Epithelial cell of esophagus (primary cell): ENCODE measurements around the gene CPNE7.

Source experiments
- DNase-seq: peaks from one replicate; pipeline ENCODE4 v3.0.0; 2010; ENCODE audit warnings: low read depth
- H3K4me3 ChIP-seq: 2 replicates; pipeline ENCODE4 v1.5.1; 2011; ENCODE audit warnings: mild to moderate bottlenecking, low read length, control low read depth
- CTCF ChIP-seq: IDR thresholded peaks from 2 replicates; pipeline ENCODE4 v1.5.1; 2011; ENCODE audit warnings: low read depth, mild to moderate bottlenecking, low read length, control low read depth, inconsistent platforms; ENCODE audit not compliant: insufficient read depth; ENCODE audit errors: missing control alignments

CPNE7 gene

GRCh38 chr16:89596061-89596689 is 20.6 kb downstream of the CPNE7 start:
- no peak for DNase-seq
- no peak overlapping the region for H3K4me3 ChIP-seq
- no peak for TF ChIP-seq CTCF

- no peak for TF ChIP-seq CTCF
- no peak overlapping the region for H3K4me3 ChIP-seq
- DNase-seq, result no peak
Measured at GRCh38 chr16:89596957-89597649, 21.5 kb downstream of the CPNE7 start.

GRCh38 chr16:89598199-89598598 is 22.6 kb downstream of the CPNE7 start:
- no peak for TF ChIP-seq CTCF
- H3K4me3 ChIP-seq, result no peak overlapping the region
- DNase-seq, result no peak

- DNase-seq, result peak; percentile 61
- H3K4me3 ChIP-seq, result no peak overlapping the region
- TF ChIP-seq CTCF, result peak; percentile 51
Measured at GRCh38 chr16:89599451-89599858, 23.9 kb downstream of the CPNE7 start.

- no peak for TF ChIP-seq CTCF
- DNase-seq, result no peak
- H3K4me3 ChIP-seq, result no peak overlapping the region
Measured at GRCh38 chr16:89599902-89600301, 24.3 kb downstream of the CPNE7 start.

- H3K4me3 ChIP-seq, result no peak overlapping the region
- TF ChIP-seq CTCF, result no peak
- DNase-seq, result peak; percentile 51
Measured at GRCh38 chr16:89600427-89600826, 24.9 kb downstream of the CPNE7 start.

GRCh38 chr16:89600956-89601355 is 25.4 kb downstream of the CPNE7 start:
- no peak for DNase-seq
- TF ChIP-seq CTCF, result no peak
- no peak overlapping the region for H3K4me3 ChIP-seq
